Measurements from ENCODE around the gene AGAP1. TPM values are rescaled to one million over a fixed set of nuclear protein-coding genes. Genes with fewer than 3 reads are reported as not detected.

Gene AGAP1
- total RNA-seq, 2 donors from 2014 or later, result 19.1 to 20.8 TPM

GRCh38 chr2:236054125-236054524 is 560.3 kb downstream of the AGAP1 start:
- Histone ChIP-seq H3K36me3 (peaks cover 8% of the 10 kb centered on the region), H3K27me3 (replicated peaks; ENCODE audit: insufficient read depth) (no peaks in the 10 kb centered on the region), H3K4me3 (no peak overlapping the region), H3K4me1 (ENCODE audit: control insufficient read depth in 1 of 2, low read depth in 2 of 2) (no peaks in the 10 kb centered on the region), H3K9me3 (peaks cover 7% of the 10 kb centered on the region), H3K27ac (no peak overlapping the region)
- TF ChIP-seq CTCF (IDR thresholded peaks at IDR 0.05), result no peak
- DNase-seq (ENCODE audit: low spot score) (no peak), ATAC-seq (ENCODE audit: insufficient number of reproducible peaks, low FRiP score, low read depth) (no peak)

GRCh38 chr2:236054621-236055305 is 560.9 kb downstream of the AGAP1 start:
- ATAC-seq (ENCODE audit: insufficient number of reproducible peaks, low FRiP score, low read depth) (no peak), DNase-seq (ENCODE audit: low spot score) (no peak)
- TF ChIP-seq CTCF (IDR thresholded peaks at IDR 0.05), result no peak

GRCh38 chr2:236055471-236055870 is 561.6 kb downstream of the AGAP1 start:
- no peaks in the 10 kb centered on the region for H3K4me1 ChIP-seq (ENCODE audit: control insufficient read depth in 1 of 2, low read depth in 2 of 2)
- TF ChIP-seq CTCF (IDR thresholded peaks at IDR 0.05), result no peak
- H3K4me3 ChIP-seq, result no peak overlapping the region
- peaks cover 7% of the 10 kb centered on the region for H3K9me3 ChIP-seq
- DNase-seq (ENCODE audit: low spot score), result no peak
- no peak for ATAC-seq (ENCODE audit: insufficient number of reproducible peaks, low FRiP score, low read depth)
- no peaks in the 10 kb centered on the region for H3K27me3 ChIP-seq (replicated peaks; ENCODE audit: insufficient read depth)
- peaks cover 8% of the 10 kb centered on the region for H3K36me3 ChIP-seq
- no peak overlapping the region for H3K27ac ChIP-seq

More at GRCh38 chr2:236054621-236055305, 560.9 kb downstream of the AGAP1 start:
- no peaks in the 10 kb centered on the region for H3K27me3 ChIP-seq (replicated peaks; ENCODE audit: insufficient read depth)
- H3K27ac ChIP-seq, result no peak overlapping the region
- peaks cover 8% of the 10 kb centered on the region for H3K36me3 ChIP-seq
- no peak overlapping the region for H3K4me3 ChIP-seq
- H3K9me3 ChIP-seq, result peaks cover 7% of the 10 kb centered on the region
- no peaks in the 10 kb centered on the region for H3K4me1 ChIP-seq (ENCODE audit: control insufficient read depth in 1 of 2, low read depth in 2 of 2)

GRCh38 chr2:236056141-236056540 is 562.3 kb downstream of the AGAP1 start:
- Histone ChIP-seq H3K9me3 (peaks cover 7% of the 10 kb centered on the region), H3K36me3 (peaks cover 8% of the 10 kb centered on the region), H3K27ac (no peak overlapping the region), H3K4me3 (no peak overlapping the region), H3K4me1 (ENCODE audit: control insufficient read depth in 1 of 2, low read depth in 2 of 2) (no peaks in the 10 kb centered on the region), H3K27me3 (replicated peaks; ENCODE audit: insufficient read depth) (no peaks in the 10 kb centered on the region)
- DNase-seq (ENCODE audit: low spot score), result no peak
- ATAC-seq (ENCODE audit: insufficient number of reproducible peaks, low FRiP score, low read depth), result no peak
- TF ChIP-seq CTCF (IDR thresholded peaks at IDR 0.05), result no peak

GRCh38 chr2:236057375-236057774 is 563.5 kb downstream of the AGAP1 start:
- ATAC-seq (ENCODE audit: insufficient number of reproducible peaks, low FRiP score, low read depth), result no peak
- no peak overlapping the region for H3K4me3 ChIP-seq
- H3K36me3 ChIP-seq, result peaks cover 8% of the 10 kb centered on the region
- H3K27me3 ChIP-seq (replicated peaks; ENCODE audit: insufficient read depth), result no peaks in the 10 kb centered on the region
- TF ChIP-seq CTCF (IDR thresholded peaks at IDR 0.05), result no peak
- H3K9me3 ChIP-seq, result peaks cover 7% of the 10 kb centered on the region
- DNase-seq (ENCODE audit: low spot score), result no peak
- H3K4me1 ChIP-seq (ENCODE audit: control insufficient read depth in 1 of 2, low read depth in 2 of 2), result no peaks in the 10 kb centered on the region
- H3K27ac ChIP-seq, result no peak overlapping the region

Data from thoracic aorta (tissue), 2 donors.